GM12878 (cell line): Measurements from ENCODE around the gene SET.
A peak's percentile ranks its signal among the peaks of the same experiment; 100 is the strongest.

Experiments
- POLR2A ChIP-seq: IDR thresholded peaks from 2 replicates; pipeline ENCODE4 v1.6.1; 2011; ENCODE audit warnings: low read depth, mild to moderate bottlenecking, low read length
- RFX5 ChIP-seq: IDR thresholded peaks from 2 replicates; pipeline ENCODE4 v1.6.1; 2011; ENCODE audit warnings: low read depth, low read length, improper control_type of control experiment
- ZBTB33 ChIP-seq: fragments of 450-650 bp; IDR thresholded peaks from 2 replicates; pipeline ENCODE4 v1.6.1; 2017; ENCODE audit warnings: mild to moderate bottlenecking

- TF ChIP-seq POLR2A (peak; percentile 83), RFX5 (no peak), ZBTB33 (no peak)
These were observed 13.5 kb downstream of the SET start, which contains the start of gene PKN3 for GRCh38 chr9:128702445-128702948.
